HG03139 (cell line): ENCODE measurements around the gene ZNF892.
"Not testable (repeated sequence)": the region's sequence is repeated elsewhere in the genome, so short reads cannot be mapped to it uniquely, and the experiment has no call there.

Experiments
- ATAC-seq: cut with Tn5 transposase; IDR thresholded peaks from one replicate; pipeline ENCODE4 v1.9.1; 2021; ENCODE audit not compliant: unreplicated experiment

ZNF892 gene

DNA sequence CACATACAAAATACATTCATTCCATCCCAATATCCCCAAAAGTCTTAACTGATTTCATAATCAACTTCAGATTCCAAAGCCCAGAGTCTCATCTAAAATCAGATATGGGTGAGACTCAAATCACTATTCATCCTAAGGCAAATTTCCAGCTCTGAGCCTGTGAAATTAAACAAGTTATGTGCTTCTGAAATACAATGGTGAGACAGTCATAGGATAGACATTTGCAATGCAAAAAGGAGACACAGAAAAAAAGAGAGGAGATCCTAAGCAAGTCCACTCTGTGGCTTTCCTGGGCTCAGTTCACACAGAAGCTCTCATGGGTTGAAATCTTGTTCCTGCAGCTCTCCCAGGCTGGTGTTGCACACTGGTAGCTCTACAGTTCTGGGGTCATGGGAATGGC lies 18.3 kb downstream of the ZNF892 start:
- no peak for ATAC-seq

DNA sequence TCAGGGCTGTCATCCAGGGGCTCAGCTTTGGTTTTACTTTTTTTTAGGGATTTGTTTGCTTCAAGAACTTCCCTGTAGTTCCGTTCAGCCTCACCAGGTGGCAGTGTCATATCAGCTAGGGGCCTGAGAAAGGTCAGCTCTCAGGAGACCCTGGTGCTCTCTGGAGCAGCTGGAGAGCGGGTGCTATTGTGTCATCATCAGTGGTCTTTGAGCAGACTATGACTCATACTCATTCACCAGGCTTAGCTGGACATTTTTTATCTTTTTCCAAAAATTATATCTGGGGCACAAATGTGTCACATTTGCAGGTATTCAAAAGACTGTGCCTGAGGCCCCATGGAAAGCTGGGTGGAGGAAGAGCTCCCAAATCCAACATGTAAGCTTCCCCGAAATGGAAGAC lies 24.4 kb downstream of the ZNF892 start:
- no peak for ATAC-seq

DNA sequence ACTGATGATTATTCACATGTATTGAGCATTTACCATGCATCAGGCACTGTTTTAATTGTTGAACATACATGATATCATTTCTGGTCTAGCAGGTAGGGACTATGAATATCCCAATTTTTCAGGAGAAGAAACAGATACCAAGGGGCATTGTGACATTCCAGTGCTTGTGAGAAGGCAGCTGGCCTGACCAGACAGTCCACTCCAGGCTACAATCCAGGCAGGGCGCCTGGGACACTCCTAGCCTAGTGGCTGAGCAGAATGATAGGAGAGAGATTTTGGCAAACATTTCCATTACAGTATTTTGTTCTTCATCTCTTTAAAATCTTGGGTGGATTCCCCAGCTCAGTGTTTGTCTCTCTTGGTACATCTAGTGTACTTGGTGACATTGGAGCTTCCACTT lies 24.9 kb downstream of the ZNF892 start:
- no peak for ATAC-seq

DNA sequence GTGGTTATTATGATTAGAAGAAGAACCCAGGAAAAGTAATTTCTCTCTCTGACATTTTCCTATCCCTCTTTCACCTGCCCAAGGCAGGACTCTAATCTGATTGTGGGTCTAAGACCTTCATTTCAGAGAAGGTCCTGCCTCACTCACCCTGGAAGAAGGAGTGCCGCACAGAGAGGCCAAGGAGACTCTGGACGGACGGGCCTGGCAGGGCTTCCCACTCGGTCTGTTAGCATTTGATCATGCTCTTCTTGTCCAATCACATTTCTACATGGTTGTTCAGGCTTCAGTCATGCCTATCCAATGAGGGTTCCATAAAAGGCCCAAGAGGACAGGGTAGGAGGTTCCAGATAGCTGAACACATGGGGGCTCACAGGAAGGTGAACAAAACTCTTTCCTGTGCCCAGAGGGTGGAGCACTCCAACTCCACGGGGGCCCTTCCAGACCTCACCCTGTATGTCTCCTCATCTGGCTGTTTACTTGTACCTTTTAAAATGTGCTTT lies 27.0 kb downstream of the ZNF892 start:
- no peak for ATAC-seq

DNA sequence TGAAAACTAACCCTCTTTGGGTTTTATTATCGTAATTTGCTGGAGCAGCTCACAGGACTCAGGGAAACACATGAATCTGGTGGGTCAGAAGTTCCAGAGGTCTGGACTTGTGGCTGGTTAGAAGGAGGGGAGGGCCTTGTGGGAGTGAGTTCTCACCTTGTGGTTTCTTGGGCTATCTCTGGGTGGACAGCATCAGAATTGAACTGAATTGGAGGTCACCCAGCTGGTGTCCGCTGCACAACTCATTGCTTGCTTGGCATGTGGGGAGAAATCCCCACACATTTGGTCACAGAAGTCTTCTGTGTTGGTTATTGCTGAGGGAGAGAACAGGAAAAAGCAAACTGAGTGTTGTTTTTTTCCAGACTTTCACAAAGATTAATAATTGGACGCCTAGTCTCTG lies 27.5 kb downstream of the ZNF892 start:
- ATAC-seq = no peak

DNA sequence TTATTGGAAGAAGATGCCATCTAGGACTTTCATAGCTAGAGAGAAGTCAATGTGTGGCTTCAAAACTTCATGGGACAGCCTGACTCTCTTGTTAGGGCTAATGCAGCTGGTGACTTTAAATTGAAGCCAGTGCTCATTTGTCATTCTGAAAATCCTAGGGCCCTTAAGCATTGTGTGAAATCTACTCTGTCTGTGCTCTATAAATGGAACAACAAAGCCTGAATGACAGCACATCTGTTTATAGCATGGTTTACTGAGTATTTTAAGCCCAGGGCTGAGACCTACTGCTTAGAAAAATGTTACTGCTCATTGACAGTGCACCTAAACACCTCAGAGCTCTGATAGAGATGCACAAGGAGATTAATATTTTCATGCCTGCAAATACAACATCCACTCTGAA lies 30.8 kb downstream of the ZNF892 start:
- ATAC-seq = no peak

DNA sequence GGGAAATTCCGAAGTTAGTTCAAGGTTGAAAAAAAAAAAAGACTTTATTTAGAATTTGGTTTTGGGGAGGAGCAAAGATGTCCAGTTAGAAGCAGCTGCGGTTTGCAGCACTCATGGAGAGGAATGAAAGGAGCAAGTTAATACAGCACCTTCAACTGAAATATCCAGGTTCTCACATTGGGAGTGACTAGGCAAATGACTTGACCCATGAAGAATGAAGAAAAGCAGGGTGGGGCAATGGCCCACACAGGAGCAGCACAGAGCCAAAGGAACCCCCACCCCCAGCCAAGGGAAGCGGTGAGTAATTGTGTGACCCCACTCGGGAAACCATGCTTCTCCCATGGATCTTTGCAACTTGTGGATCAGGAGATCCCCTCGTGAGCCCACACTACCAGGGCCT lies 32.8 kb downstream of the ZNF892 start:
- no peak for ATAC-seq

DNA sequence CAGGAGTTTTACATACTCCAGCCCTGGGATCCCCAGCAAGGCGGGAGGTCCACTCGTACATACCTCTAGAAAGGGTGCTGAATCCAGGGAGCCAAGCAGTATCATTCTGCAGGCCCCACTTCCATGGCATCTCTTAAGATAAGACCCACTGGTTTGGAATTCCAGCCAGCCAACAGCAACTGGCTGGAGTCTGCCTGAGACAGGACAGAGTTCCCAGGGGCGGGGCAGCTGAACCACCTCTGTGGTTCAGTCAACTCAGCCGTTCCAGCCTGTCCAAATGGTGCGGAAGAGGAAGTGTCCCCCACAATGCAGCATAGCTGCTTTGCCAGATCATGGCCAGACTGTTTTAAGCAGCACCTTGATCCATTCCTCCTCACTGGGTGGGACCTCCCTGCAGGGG lies 33.2 kb downstream of the ZNF892 start:
- ATAC-seq = no peak

DNA sequence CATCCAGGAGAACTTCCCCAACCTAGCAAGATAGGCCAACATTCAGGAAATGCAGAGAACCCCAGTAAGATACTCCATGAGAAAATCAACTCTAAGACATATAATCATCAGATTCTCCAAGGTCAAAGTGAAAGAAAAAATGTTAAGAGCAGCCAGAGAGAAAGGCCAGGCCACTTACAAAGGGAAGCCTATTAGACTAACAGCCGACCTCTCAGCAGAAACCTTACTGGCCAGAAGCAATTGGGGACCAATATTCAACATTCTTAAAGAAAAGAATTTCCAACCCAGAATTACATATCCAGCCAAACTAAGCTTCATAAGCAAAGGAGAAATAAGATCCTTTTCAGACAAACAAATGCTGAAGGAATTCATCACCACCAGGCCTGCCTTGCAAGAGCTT lies 34.8 kb downstream of the ZNF892 start:
- not testable (repeated sequence) for ATAC-seq
